ENCODE measurements around the gene RAB37.

Gene RAB37

GRCh38 chr17:74780443-74781238 is 43.6 kb downstream of the RAB37 start:
- peak; percentile 68 for DNase-seq

- DNase-seq: no peak
Measured at GRCh38 chr17:74782571-74782970, 45.5 kb downstream of the RAB37 start.

DNA sequence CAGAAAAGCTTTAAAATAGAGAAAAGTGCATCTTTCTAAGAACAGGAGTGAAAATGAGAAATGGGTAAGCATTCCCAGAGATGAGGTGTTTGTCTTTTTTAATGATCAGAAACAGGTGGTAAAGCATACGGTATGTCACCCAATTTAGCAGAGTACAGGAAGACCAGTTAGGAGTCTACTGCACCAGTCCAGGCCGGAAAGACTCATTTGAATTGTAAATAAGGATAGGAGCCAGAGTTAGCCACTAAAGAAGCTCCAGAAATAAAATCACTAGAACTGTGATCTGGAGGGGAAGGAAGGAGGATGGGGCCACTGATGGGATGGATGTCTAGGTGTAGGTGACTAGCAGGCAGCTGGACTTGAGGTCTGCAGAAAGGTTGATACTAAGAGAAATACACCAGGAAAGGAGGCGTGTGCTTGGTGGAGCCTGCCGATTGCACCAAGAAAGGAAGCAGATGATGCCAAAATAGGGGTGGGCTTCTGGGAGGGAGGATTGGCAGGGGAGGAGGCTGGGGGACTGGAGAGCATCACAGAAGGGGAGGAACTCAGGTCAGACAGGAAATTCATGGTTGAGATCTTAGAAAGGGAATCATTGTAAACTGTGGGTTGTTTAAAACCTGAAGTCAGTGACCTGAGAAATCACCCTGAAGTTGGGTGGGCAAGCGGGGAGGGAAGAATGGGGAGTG is 47.2 kb downstream of the RAB37 start:
- DNase-seq: no peak

- DNase-seq: no peak
Measured at GRCh38 chr17:74785096-74785980, 48.3 kb downstream of the RAB37 start.

DNA sequence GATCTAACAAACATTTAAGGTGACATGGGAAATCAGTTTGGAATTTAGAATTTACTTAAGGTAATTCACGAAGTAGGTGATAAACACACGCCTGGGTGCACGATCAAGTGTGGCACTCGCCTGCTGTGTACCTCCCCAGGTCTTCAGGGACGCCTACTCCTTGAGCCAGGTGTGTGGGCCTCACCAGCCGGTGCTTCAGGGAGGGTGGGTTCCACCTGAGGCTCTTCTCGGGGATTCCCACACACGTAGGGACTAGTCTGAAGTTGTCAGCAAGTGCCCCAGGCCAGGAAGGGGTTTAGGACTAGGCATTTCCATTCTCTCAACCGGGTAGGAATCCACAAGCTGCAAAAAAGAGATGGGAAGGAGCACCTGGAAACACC is 48.9 kb downstream of the RAB37 start:
- no peak for DNase-seq

DNA sequence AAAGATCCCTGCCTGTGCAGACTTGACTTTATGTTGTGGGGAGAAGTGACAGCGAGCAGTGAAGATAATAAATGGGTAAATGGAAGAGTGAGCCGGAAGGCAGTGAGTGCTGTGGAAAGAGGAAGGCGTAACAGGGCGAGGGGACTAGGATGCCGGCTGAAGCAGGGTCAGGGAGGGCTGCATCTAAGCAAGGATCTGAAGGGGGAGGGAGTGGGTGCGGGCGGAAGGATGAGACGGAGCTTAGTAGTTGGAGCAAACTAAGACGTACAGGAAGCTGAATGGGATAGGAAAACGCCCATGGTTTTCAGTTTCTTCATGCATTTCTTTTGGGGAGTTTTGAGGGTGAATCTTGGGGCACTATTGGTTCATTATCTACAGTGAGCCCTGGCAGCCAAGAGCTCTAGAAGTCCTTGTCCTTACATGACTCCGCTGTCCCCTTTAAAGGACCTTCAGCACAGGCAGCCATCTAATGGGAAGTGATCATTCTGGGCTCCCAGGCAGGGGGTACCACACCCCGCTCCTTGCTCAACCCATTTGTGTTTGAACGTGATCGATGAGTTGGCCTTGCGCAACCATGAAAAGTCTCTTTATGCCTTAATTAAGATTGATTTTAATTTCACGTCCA is 49.5 kb downstream of the RAB37 start:
- no peak for DNase-seq

DNA sequence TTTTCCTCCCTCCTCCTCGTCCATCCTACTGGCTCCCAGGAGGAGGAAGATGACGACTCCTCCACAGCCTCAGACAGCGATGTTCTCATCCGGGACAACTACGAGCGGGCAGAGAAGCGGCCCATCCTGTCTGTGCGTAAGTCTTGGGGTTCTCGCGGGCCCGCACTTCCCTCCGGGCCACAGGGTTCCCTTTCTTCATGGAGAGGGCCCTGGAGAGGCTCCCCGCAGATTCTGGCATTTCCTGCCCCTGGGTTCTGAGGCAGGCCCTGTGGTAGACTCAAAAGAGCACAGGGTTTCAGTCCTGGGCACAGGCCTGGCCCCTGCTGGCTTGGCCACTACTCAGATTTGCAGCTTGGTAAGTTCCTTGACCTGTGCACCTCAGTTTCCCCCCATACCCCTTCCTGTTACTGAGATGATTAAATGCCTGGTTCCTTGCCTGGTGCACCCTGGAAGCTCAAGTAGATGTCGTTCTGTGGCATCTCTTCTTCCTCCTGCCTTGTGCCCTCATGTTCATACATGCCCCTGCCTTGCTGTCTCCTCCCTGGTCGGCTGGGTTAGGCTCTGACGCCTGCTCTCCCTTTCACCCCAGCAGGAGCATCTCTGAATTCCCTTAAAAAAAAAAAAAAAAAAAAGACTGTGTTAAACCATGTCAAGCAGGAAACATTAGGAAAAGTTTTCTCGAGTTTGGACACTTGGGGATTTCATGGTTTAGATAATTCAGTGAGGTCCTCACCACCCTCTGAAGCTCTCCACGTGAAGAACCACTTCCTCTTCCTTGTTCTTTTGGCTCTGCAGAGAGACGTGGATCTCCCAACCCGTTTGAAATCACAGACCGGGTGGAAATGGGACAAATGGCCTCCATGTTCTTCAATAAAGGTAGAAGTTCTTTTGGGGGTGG is 53.4 kb downstream of the RAB37 start:
- DNase-seq: no peak

GRCh38 chr17:74792586-74793105 is 55.6 kb downstream of the RAB37 start:
- no peak for DNase-seq

DNA sequence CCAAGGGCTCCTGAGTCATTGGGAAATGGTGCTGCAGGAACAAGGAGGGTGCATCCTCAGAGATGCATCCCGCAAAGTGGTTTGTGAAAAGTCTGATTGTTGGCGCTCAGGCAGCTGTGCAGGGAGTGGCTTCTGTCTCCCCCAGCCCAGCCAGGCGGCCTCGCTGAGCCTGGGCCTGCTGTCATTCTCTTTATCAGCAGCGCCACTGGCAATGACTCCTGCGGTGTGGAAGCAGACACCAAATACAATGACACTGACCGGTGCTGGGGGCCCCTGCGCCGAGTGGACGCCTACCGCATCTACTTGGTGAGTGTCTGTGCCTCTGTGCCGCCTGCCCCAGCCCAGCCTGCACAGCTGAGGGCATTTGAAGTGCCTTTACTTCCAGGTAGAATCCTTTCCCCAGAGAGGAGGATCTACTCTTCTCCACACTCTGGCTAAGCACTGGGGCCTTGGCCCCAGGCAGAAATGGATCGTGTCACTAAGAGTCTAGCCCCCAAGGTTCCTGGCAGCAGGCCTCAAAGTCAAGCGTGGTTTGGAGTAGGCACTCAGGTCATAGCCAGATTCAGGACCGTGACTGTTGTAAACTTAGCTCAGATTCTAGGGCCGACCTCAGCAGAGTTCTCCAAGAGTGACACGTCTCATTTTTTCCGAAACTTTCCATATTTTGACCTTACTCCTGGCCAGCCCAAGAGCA is 58.4 kb downstream of the RAB37 start:
- no peak for DNase-seq

DNA sequence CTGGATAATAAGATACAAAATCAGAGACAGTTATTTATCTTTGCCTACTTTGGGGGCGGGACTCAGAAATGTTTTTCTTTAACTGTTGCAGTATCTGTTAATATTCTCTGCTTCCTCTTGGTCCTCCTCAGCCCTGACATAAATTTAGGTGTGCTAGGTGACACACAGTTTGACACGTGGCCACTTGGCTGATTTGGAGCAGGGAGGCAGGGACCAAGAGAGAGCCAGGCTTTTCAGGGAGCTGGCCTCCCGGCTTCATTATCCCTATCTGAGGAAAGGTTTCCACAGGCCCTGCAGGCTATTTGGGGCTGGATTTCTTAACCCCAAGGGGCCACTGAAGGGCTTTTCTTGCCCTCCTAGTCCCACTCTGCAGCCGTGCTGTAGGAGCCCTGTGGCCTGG is 59.2 kb downstream of the RAB37 start:
- no peak for DNase-seq

DNA sequence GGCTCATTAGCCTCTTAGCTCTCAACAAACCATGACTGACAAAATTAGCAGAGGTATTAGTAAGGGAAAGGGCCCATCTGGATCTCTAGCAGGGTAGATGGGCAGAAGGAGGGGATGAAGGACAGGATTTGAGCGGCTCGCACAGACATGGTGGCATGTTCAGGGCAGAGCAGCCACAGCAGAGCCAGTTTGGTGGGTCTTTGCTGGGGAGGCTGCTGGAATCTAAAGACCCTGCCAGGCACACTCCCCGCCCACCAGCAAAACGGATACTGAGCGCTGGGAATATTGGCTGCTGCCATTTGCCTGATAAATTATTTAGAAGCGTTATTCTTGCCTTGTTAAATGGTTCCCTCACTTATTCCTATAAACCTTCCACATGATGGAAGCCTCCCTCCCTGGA is 59.8 kb downstream of the RAB37 start:
- DNase-seq: no peak
